H1 (cell line): ENCODE measurements around the gene GASK1B. TPM values are rescaled to one million over a fixed set of nuclear protein-coding genes. Genes with fewer than 3 reads are reported as not detected.

ENCODE experiments used
- CTCF ChIA-PET: fragments of 300-600 bp; sonication (Branson Sonifier 250); formaldehyde crosslinking; loops from one replicate; lab custom pipeline; 2021; ENCODE audit not compliant: partially characterized antibody; lab: Charles Lee
- POLR2A ChIA-PET: fragments of 300-600 bp; sonication (Branson Sonifier 250); formaldehyde crosslinking; loops from one replicate; lab custom pipeline; 2021; ENCODE audit warnings: inconsistent platforms; ENCODE audit not compliant: partially characterized antibody; lab: Charles Lee
- DNase-seq, 2 experiments: peaks; one replicate each; pipeline versions ENCODE4 v3.0.0 to v3.0.0-alpha.2; 2010 to 2022; ENCODE audit warnings: low spot score in 2 of 2, low read depth in 1 of 2, mixed read lengths in 1 of 2
- FAIRE-seq: peaks from 2 replicates; lab custom pipeline; 2011; peaks lifted over from hg19 to GRCh38; lab: Jason Lieb, UNC
- H2AFZ ChIP-seq: 2 replicates; pipeline ENCODE4 v1.8.1; 2012; ENCODE audit warnings: low read length, inconsistent platforms
- H2AK5ac ChIP-seq: 2 replicates; pipeline ENCODE4 v1.6.1; 2013; ENCODE audit warnings: low read depth, low read length
- H2BK120ac ChIP-seq: replicated peaks from 2 replicates; pipeline ENCODE3; 2013; ENCODE audit warnings: low read depth, low read length, inconsistent platforms
- H2BK12ac ChIP-seq: 2 replicates; pipeline ENCODE4 v1.6.1; 2013; ENCODE audit warnings: low read depth, low read length
- H2BK15ac ChIP-seq: 2 replicates; pipeline ENCODE4 v1.6.1; 2013; ENCODE audit warnings: low read length
- H2BK20ac ChIP-seq: 2 replicates; pipeline ENCODE4 v1.6.1; 2013; ENCODE audit warnings: low read length
- H2BK5ac ChIP-seq: 2 replicates; pipeline ENCODE4 v1.6.1; 2013; ENCODE audit warnings: low read depth, low read length
- H3K14ac ChIP-seq: 2 replicates; pipeline ENCODE4 v1.6.1; 2013; ENCODE audit warnings: inconsistent platforms; ENCODE audit not compliant: insufficient read length
- H3K18ac ChIP-seq: 2 replicates; pipeline ENCODE4 v1.6.1; 2013; ENCODE audit warnings: low read length; ENCODE audit errors: extremely low read depth
- H3K23ac ChIP-seq: 2 replicates; pipeline ENCODE4 v1.6.1; 2013; ENCODE audit warnings: inconsistent platforms; ENCODE audit not compliant: insufficient read length
- H3K23me2 ChIP-seq: 2 replicates; pipeline ENCODE4 v1.6.1; 2013; ENCODE audit warnings: low read depth, low read length
- H3K27ac ChIP-seq: 2 replicates; pipeline ENCODE4 v1.6.1; 2011; ENCODE audit warnings: low read depth, low read length, inconsistent platforms
- H3K27me3 ChIP-seq, 4 experiments: replicated peaks in 1 of 4; 1 replicate in 1 of 4; 2 replicates in 3 of 4; pipeline versions ENCODE4 v1.6.1 to v1.8.1; 2011 to 2013; ENCODE audit warnings: low read length in 3 of 4, mild to moderate bottlenecking in 3 of 4, inconsistent platforms in 2 of 4, mixed read lengths in 2 of 4, moderate library complexity in 1 of 4; ENCODE audit not compliant: control insufficient read depth in 3 of 4, insufficient read depth in 3 of 4; ENCODE audit errors: extremely low read depth in 1 of 4
- H3K36me3 ChIP-seq, 4 experiments: 2 replicates each; pipeline versions ENCODE4 v1.6.1 to v1.8.1; 2011 to 2013; ENCODE audit warnings: mild to moderate bottlenecking in 4 of 4, low read length in 3 of 4, moderate library complexity in 2 of 4, control low read depth in 1 of 4, inconsistent platforms in 1 of 4; ENCODE audit not compliant: insufficient read depth in 4 of 4, control insufficient read depth in 2 of 4
- H3K4ac ChIP-seq: replicated peaks from 2 replicates; pipeline ENCODE3; 2013; ENCODE audit warnings: low read length, low read depth, mixed read lengths, inconsistent platforms; ENCODE audit not compliant: insufficient read length
- H3K4me1 ChIP-seq, 4 experiments: replicated peaks in 1 of 4; 1 replicate in 1 of 4; 2 replicates in 3 of 4; pipeline versions ENCODE4 v1.6.1 to v1.8.1; 2011 to 2013; ENCODE audit warnings: low read length in 3 of 4, inconsistent platforms in 2 of 4, mixed read lengths in 1 of 4; ENCODE audit not compliant: insufficient read depth in 4 of 4, control insufficient read depth in 3 of 4
- H3K4me2 ChIP-seq, 2 experiments: 2 replicates each; pipeline versions ENCODE4 v1.6.1 to v1.8.1; 2011 to 2013; ENCODE audit warnings: low read depth in 2 of 2, low read length in 2 of 2, control low read depth in 1 of 2, inconsistent platforms in 1 of 2, mild to moderate bottlenecking in 1 of 2; ENCODE audit not compliant: insufficient read depth in 1 of 2
- H3K4me3 ChIP-seq, 4 experiments: fragments of 200-600, 300-600 bp in 1 of 4; sonication (generic), shearing (Covaris generic), sonication (Bioruptor Twin) in 1 of 4; 2 replicates each; pipeline versions ENCODE4 v1.5.1 to v1.8.1; 2011 to 2016; ENCODE audit warnings: low read length in 4 of 4, low read depth in 3 of 4, control low read depth in 2 of 4, inconsistent platforms in 2 of 4, mild to moderate bottlenecking in 2 of 4, mixed read lengths in 1 of 4, moderate library complexity in 1 of 4; ENCODE audit not compliant: insufficient read depth in 2 of 4; ENCODE audit errors: extremely low read depth in 1 of 4
- H3K56ac ChIP-seq: replicated peaks from 2 replicates; pipeline ENCODE3; 2013; ENCODE audit warnings: low read depth, mild to moderate bottlenecking, mixed read lengths, low read length, inconsistent platforms; ENCODE audit not compliant: insufficient read length
- H3K79me1 ChIP-seq: 2 replicates; pipeline ENCODE4 v1.6.1; 2013; ENCODE audit warnings: low read depth, low read length, control low read depth
- H3K79me2 ChIP-seq, 2 experiments: 2 replicates each; pipeline versions ENCODE4 v1.6.1 to v1.8.1; 2012 to 2013; ENCODE audit warnings: low read length in 2 of 2, mild to moderate bottlenecking in 2 of 2, inconsistent platforms in 1 of 2; ENCODE audit not compliant: insufficient read depth in 2 of 2, control insufficient read depth in 1 of 2
- H3K9ac ChIP-seq, 4 experiments: replicated peaks in 1 of 4; 1 replicate in 1 of 4; 2 replicates in 3 of 4; pipeline versions ENCODE4 v1.6.1 to v1.8.1; 2011 to 2013; ENCODE audit warnings: low read depth in 3 of 4, low read length in 3 of 4, control low read depth in 2 of 4, mild to moderate bottlenecking in 2 of 4, moderate library complexity in 2 of 4, inconsistent platforms in 1 of 4; ENCODE audit errors: extremely low read depth in 1 of 4
- H3K9me3 ChIP-seq, 2 experiments: 2 replicates each; pipeline versions ENCODE4 v1.6.1 to v1.8.1; 2012 to 2013; ENCODE audit warnings: mild to moderate bottlenecking in 2 of 2, moderate library complexity in 2 of 2, control low read depth in 1 of 2, inconsistent platforms in 1 of 2, low read depth in 1 of 2, low read length in 1 of 2, mixed read lengths in 1 of 2; ENCODE audit not compliant: insufficient read depth in 2 of 2
- H4K20me1 ChIP-seq, 2 experiments: replicated peaks in 1 of 2; 2 replicates each; pipeline versions ENCODE3 to v1.8.1; 2011 to 2013; ENCODE audit warnings: inconsistent platforms in 2 of 2, low read length in 2 of 2, mild to moderate bottlenecking in 1 of 2; ENCODE audit not compliant: insufficient read depth in 2 of 2, control insufficient read depth in 1 of 2
- H4K5ac ChIP-seq: 2 replicates; pipeline ENCODE4 v1.6.1; 2013; ENCODE audit warnings: low read length, low read depth, mixed read lengths, inconsistent platforms; ENCODE audit not compliant: insufficient read length
- H4K8ac ChIP-seq: 2 replicates; pipeline ENCODE4 v1.8.0; 2013; ENCODE audit warnings: mild to moderate bottlenecking, moderate library complexity, low read length, inconsistent platforms; ENCODE audit not compliant: insufficient read depth; ENCODE audit errors: extremely low read depth
- H4K91ac ChIP-seq: replicated peaks from 2 replicates; pipeline ENCODE3; 2013; ENCODE audit warnings: low read length, mixed read lengths, inconsistent platforms; ENCODE audit not compliant: insufficient read length
- BRCA1 ChIP-seq: IDR thresholded peaks from 2 replicates; pipeline ENCODE4 v1.6.1; 2012; ENCODE audit warnings: low read depth, low read length, improper control_type of control experiment
- CBX8 ChIP-seq: fragments of 300-800, 300-1000 bp; sonication (generic); IDR thresholded peaks from 2 replicates; pipeline ENCODE4 v1.7.1; 2016; ENCODE audit warnings: low read depth, low read length, borderline replicate concordance
- CHD1 ChIP-seq: IDR thresholded peaks from 2 replicates; pipeline ENCODE4 v1.6.1; 2012; ENCODE audit warnings: low read depth, low read length, improper control_type of control experiment
- GTF2F1 ChIP-seq: IDR thresholded peaks from 2 replicates; pipeline ENCODE4 v1.6.1; 2012; ENCODE audit warnings: low read depth, low read length, improper control_type of control experiment, borderline replicate concordance
- KDM4A ChIP-seq: IDR thresholded peaks from one replicate; pipeline ENCODE4 v1.7.1; 2012; ENCODE audit warnings: low read depth, mild to moderate bottlenecking, moderate library complexity, low read length, inconsistent platforms; ENCODE audit not compliant: severe bottlenecking
- NANOG ChIP-seq: IDR thresholded peaks from 2 replicates; pipeline ENCODE4 v1.6.1; 2011; ENCODE audit warnings: low read length, low read depth, mild to moderate bottlenecking, inconsistent platforms; ENCODE audit not compliant: insufficient read depth, poor library complexity, severe bottlenecking
- POU5F1 ChIP-seq: IDR thresholded peaks from 2 replicates; pipeline ENCODE4 v1.6.1; 2011; ENCODE audit warnings: low read depth, mild to moderate bottlenecking, low read length, moderate library complexity
- RAD21 ChIP-seq, 2 experiments: IDR thresholded peaks in 1 of 2; conservative IDR thresholded peaks in 1 of 2; 2 replicates each; pipeline ENCODE4 v1.6.1; 2011; ENCODE audit warnings: low read depth in 2 of 2, low read length in 2 of 2, improper control_type of control experiment in 1 of 2, inconsistent platforms in 1 of 2, mild to moderate bottlenecking in 1 of 2, moderate library complexity in 1 of 2
- SP1 ChIP-seq: IDR thresholded peaks from 2 replicates; pipeline ENCODE4 v1.6.1; 2011; ENCODE audit warnings: low read depth, low read length
- SUZ12 ChIP-seq: fragments of 200-600 bp; sonication (generic); IDR thresholded peaks from 2 replicates; pipeline ENCODE4 v1.6.1; 2012; ENCODE audit warnings: mild to moderate bottlenecking, inconsistent platforms, low read length, moderate library complexity, mixed read lengths
- WGBS, 2 experiments: shearing (Covaris generic) in 1 of 2; methylation state at CpG; one replicate each; pipeline versions ENCODE4 v1.1.6 to v1.1.7; 2013 to 2015; ENCODE audit warnings: low lambda C conversion rate in 2 of 2, mixed read lengths in 2 of 2, inconsistent platforms in 1 of 2, low coverage in 1 of 2, missing lambda C conversion rate in 1 of 2; ENCODE audit not compliant: insufficient replicate concordance in 2 of 2, insufficient coverage in 1 of 2, insufficient read length in 1 of 2; ENCODE audit errors: extremely low coverage in 1 of 2, missing lambda C conversion rate in 1 of 2; 5-methylcytosine and 5-hydroxymethylcytosine counted together
- polyA plus RNA-seq, 7 experiments: library from polyadenylated mRNA; depleted of rRNA in 3 of 7; stranded (reverse) in 5 of 7; unstranded in 2 of 7; fragments of >200 nt in 5 of 7; fragments of 200-250 nt in 2 of 7; gene quantifications; 1 replicate in 5 of 7; 2 replicates in 1 of 7; 4 replicates in 1 of 7; pipeline versions ENCODE4 v1.2.1 to v1.2.3, GENCODE V29; 2011 to 2013; ENCODE audit warnings: missing spikeins in 2 of 7, mixed read lengths in 2 of 7
- total RNA-seq: library from RNA; stranded (reverse); fragmentation: NEBNext Ultra II Directional; extraction: Animal tissue kit (Norgen Biotek cat#: 25700); gene quantifications from 2 replicates; pipeline ENCODE4 v1.2.1, GENCODE V29; 2021

GASK1B gene
- total and polyA plus RNA-seq, 2 of the 8 experiments (the other 6 are each of a cell fraction or from before 2014, with no cell fraction given), result not detected

DNA sequence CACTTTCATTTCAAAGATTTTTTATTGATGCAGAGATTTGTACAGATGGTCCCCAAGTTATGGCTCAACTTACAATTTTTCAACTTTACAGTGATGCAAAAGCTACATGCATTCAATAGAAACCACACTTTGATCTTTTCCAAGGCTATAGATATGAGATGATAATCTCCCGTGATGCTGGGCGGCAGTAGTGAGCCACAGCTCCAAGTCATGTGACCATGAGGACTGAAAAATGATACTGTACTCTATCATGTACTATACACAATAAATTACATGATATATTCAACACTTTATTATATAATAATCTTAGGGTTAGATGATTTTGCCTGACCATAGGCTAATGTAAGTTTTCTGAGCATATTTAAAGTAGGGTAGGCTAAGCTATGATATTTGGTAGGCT lies 14.0 kb upstream of the GASK1B start:
- no peak for FAIRE-seq

More for the DNA sequence above, 14.0 kb upstream of the GASK1B start:
- H4K8ac ChIP-seq, result no peak overlapping the region
- no peaks in the 10 kb centered on the region for H3K9me3 ChIP-seq
- no peak overlapping the region for H4K5ac ChIP-seq
- CTCF ChIA-PET, result interaction anchor here (1.2 to 7.3 kb wide), 5 partner anchors 9 to 69 kb away, joined by 3 to 41 read pairs (median 6); no protein-coding TSS in a partner anchor
- no peak overlapping the region for H2BK20ac ChIP-seq
- no peak overlapping the region for H3K9ac ChIP-seq
- no peak overlapping the region for H3K4ac ChIP-seq
- H3K4me3 ChIP-seq, result no peak overlapping the region
- H3K18ac ChIP-seq, result no peak overlapping the region
- H3K56ac ChIP-seq, result no peak overlapping the region
- no peaks in the 10 kb centered on the region for H3K4me1 ChIP-seq
- no peak overlapping the region for H2BK5ac ChIP-seq
- no peaks in the 10 kb centered on the region for H3K79me2 ChIP-seq
- TF ChIP-seq BRCA1, result no peak
- no peak for TF ChIP-seq CHD1
- no peak for TF ChIP-seq RAD21 (IDR thresholded peaks at IDR 0.05 in 1 of 2, conservative IDR thresholded peaks at IDR 0.05 in 1 of 2; ENCODE audit: low read depth in 2 of 2, low read length in 2 of 2)
- no peak for TF ChIP-seq SP1
- no peak for TF ChIP-seq KDM4A
- TF ChIP-seq GTF2F1, result no peak
- no peak for TF ChIP-seq CBX8
- TF ChIP-seq NANOG, result no peak
- no peak for TF ChIP-seq SUZ12
- TF ChIP-seq POU5F1, result no peak
- TF ChIP-seq, all 59 proteins: peak for 0
- no peak for DNase-seq
- Histone ChIP-seq H3K23ac (no peak overlapping the region), H3K14ac (no peak overlapping the region), H4K91ac (no peak overlapping the region), H3K27me3 (no peaks in the 10 kb centered on the region), H3K4me2 (no peak overlapping the region), H3K36me3 (no peaks in the 10 kb centered on the region), H2BK12ac (no peak overlapping the region), H3K27ac (no peak overlapping the region), H3K23me2 (no peaks in the 10 kb centered on the region), H4K20me1 (no peaks in the 10 kb centered on the region), H3K79me1 (no peaks in the 10 kb centered on the region), H2AK5ac (no peak overlapping the region), H2BK15ac (no peak overlapping the region), H2AFZ (no peak overlapping the region), H2BK120ac (no peak overlapping the region)
- WGBS, 2 experiments, result 93% methylated on average over 2 of the region's 2 CpGs; no CpG with 5 or more reads in 1 of the 2 experiments
- POLR2A ChIA-PET, result no interaction called here
